Measurements from ENCODE around the gene REEP2.
A peak's percentile ranks its signal among the peaks of the same experiment; 100 is the strongest.

Gene REEP2

DNA sequence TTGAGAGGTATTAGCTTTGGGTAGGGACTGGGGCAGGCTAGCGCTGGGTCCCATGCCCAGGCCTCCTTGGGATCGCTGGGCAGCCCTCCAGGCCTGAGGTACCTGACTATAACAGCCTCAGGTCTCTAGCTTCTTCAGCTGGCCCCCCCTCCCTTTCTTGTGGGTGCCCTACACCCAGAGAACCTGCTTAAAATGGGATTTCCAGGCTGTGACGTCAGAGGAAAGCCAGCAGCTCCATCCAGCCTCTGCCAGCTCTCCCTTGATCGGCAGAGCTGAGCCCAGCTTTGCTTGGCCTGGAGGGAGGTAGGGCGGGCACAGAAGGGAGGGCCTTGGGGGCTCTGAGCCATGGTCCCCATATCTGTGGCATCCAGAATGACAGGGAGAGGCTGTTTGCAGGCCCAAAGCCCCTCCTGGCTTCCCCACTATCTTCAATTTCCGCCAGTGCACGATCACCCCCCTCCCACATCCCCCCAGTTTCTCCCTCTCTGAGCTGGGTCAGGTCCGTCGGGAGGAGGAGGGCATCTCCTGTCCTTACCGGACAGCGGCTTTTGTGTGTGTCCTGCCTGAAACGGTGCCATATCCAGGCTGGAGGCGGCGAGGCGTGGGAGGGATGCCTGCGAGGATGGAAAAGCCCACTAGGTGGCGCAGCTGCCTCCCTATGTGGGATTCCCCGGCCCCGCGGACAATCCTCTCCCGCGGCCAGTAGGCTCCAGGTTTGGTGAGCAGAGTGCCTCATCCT lies 10.8 kb downstream of the REEP2 start:
- DNase-seq: peak; percentile 83

- DNase-seq: no peak
These were observed 12.1 kb downstream of the REEP2 start for GRCh38 chr5:138450971-138451370.

DNA sequence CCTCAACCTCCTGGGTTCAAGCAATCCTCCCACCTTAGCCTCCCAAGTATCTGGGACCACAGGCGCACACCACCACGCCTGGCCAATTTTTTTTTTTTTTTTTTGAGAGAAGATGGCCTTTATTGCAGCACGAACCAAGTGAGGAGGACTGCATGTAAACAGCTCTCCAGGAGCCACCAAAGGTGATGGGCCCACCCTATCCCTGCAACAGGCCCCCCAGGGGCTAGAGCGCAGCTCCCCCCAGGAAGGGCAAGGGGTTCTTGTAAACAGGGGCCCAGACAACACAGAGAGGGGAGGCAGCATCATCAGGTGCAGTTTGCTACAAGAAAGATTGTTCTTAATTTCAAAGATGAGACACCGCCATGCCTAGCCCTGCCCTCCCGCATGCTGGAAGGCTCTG lies 13.9 kb downstream of the REEP2 start:
- DNase-seq: no peak

DNA sequence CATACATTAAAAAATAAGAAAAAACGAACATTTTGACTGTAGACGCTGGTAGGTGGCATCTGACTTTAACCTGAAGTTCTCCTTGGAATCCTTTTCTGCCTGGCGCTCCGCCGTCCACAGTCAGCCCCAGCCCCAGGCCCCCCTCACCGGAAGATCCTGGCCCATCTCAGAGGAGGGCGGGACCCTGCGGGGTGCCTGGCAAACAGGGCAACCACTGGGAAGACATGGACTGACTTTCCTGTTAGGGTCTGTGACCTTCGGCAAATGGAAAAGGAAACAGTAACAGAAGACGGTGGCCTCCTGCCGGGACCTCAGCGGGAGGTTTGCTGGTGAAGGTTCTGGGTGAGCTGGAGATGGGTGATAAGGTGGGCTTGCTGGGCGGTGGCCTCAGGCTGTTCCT lies 14.7 kb downstream of the REEP2 start:
- no peak for DNase-seq

GRCh38 chr5:138454121-138454520 lies 15.3 kb downstream of the REEP2 start:
- no peak for DNase-seq

GRCh38 chr5:138455232-138455930 lies 16.5 kb downstream of the REEP2 start:
- DNase-seq: no peak

GRCh38 chr5:138457531-138458275 lies 18.8 kb downstream of the REEP2 start:
- no peak for DNase-seq

- no peak for DNase-seq
These were observed 19.5 kb downstream of the REEP2 start for GRCh38 chr5:138458384-138458783.

DNA sequence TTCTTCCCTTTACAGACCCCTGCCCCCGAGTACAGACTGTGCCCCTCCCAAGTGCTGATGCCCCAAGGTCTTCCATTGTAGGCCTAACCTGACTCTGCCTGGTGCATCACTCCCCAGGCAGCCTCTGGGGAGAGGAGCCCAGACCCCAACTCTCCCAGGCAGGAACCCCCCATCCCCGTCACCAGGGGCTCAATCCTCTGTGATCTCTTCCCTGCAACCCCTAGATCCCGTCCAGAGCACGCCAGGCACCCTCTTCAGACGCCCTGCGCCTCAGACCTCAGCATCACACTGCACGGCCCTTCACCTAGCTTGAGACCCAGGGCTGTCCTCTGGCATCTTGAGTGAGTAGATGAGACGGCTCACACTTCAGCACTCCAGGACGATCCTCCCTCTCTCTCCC lies 20.0 kb downstream of the REEP2 start:
- no peak for DNase-seq

GRCh38 chr5:138459311-138459933 lies 20.6 kb downstream of the REEP2 start:
- DNase-seq: peak; percentile 88

- DNase-seq: no peak
These were observed 21.3 kb downstream of the REEP2 start for GRCh38 chr5:138460032-138460693.

- DNase-seq: no peak
These were observed 22.7 kb downstream of the REEP2 start for GRCh38 chr5:138461343-138462125.

DNA sequence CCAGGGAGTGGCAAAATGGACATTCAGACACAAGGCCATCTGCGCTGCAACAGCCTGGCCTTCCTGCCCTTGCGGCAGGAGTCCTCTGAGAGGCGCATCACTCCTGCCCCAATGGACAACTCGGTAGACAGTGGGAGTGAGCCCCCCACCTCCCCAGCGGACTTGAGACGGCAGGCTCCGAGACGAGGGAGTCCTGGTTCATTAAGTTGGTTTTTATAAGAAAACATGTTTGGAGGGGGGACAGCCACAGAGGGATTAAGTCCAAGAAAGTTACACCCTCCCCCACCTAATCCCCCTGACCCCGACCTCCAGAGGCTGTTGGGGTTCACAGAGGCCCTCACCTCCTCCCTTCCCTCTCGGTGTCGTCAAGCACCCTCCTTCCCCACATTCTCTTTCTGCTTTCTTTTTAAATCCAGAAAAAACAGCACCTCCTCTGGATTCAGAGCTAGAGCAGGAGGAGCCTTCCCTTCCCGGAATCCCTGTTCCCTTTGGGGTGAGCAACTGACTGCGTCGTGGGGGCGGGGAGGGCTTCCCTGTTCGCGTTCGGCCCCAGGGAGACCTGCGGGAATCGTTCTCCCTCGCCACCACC lies 24.7 kb downstream of the REEP2 start:
- no peak for DNase-seq

DNA sequence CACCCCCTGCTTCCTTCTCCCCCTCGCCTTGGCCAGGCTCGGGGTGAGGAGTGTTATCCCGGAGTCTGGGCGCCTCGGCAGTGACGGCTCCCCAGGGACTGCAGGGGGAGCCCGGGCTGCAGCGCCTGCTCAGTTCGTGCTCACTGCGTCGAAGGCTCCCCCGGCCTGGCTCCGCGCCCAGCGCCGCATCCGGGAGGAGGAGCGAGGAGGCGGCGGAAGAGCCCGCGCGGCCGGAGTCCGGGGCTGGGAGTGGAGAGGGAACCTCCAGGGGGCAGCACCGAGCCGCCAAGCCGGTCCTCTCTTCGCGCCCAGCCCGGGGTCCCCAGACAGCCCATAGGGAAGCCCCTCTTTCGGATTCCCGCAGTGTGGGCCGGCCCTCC lies 25.1 kb downstream of the REEP2 start:
- peak; percentile 96 for DNase-seq

- DNase-seq: peak; percentile 98
These were observed 25.8 kb downstream of the REEP2 start for GRCh38 chr5:138464388-138465260.

GRCh38 chr5:138465261-138466124 lies 26.6 kb downstream of the REEP2 start, which contains the start of gene EGR1:
TSS of gene EGR1 (plus strand) at chr5:138465479. CDS start at chr5:138465762, 283 bp downstream.
- DNase-seq: peak; percentile 95

GRCh38 chr5:138466125-138466899 lies 27.5 kb downstream of the REEP2 start:
- DNase-seq: no peak

GRCh38 chr5:138466900-138467710 lies 28.2 kb downstream of the REEP2 start:
- no peak for DNase-seq

All from activated CD4-positive, alpha-beta T cell treated with anti-CD3 and anti-CD28 coated beads, Interleukin-10, Interleukin-2, amounts not matched to agents 100 ng/mL and 50 ng/mL, durations not matched to agents 16 hours and 8 hours (primary cell).